Neural cell (in vitro differentiated cells): ENCODE measurements around the gene ALAS1. TPM values are rescaled to one million over a fixed set of nuclear protein-coding genes. Genes with fewer than 3 reads are reported as not detected.

Experiments used
- H2AFZ ChIP-seq: fragments of 200-600, 300-800 bp; sonication (generic), shearing (Covaris generic); 2 replicates; pipeline ENCODE4 v1.6.0; 2014; ENCODE audit warnings: low read depth, mild to moderate bottlenecking, antibody characterized with exemption, low read length, moderate library complexity
- H3F3A ChIP-seq: fragments of 200-600 bp; shearing (Covaris generic); 2 replicates; pipeline ENCODE4 v1.6.1; 2016; ENCODE audit warnings: mild to moderate bottlenecking, moderate library complexity, mixed read lengths, antibody characterized with exemption, low read length; ENCODE audit not compliant: insufficient read depth, poor library complexity, severe bottlenecking
- H3K27ac ChIP-seq: fragments of 200-600, 300-800 bp; sonication (generic), shearing (Covaris generic); 2 replicates; pipeline ENCODE4 v1.5.1; 2014; ENCODE audit warnings: mild to moderate bottlenecking, low read length, moderate library complexity
- H3K27me3 ChIP-seq: fragments of 300-800, 200-600 bp; sonication (generic), shearing (Covaris generic); 2 replicates; pipeline ENCODE4 v1.6.0; 2014; ENCODE audit warnings: mild to moderate bottlenecking, low read depth, low read length, moderate library complexity; ENCODE audit not compliant: insufficient read depth
- H3K36me3 ChIP-seq: fragments of 300-800, 200-600 bp; sonication (generic), shearing (Covaris generic); 2 replicates; pipeline ENCODE4 v1.5.1; 2014; ENCODE audit warnings: mild to moderate bottlenecking, antibody characterized with exemption, low read length, moderate library complexity; ENCODE audit not compliant: insufficient read depth
- H3K4me2 ChIP-seq: fragments of 300-800, 200-600 bp; sonication (generic), shearing (Covaris generic); 2 replicates; pipeline ENCODE4 v1.6.0; 2014; ENCODE audit warnings: mild to moderate bottlenecking, low read length
- H3K4me3 ChIP-seq: fragments of 300-800, 200-600 bp; sonication (generic), shearing (Covaris generic); 2 replicates; pipeline ENCODE4 v1.5.1; 2014; ENCODE audit warnings: mild to moderate bottlenecking, low read length, moderate library complexity
- H3K79me2 ChIP-seq: fragments of 200-600 bp; shearing (Covaris generic); replicated peaks from 2 replicates; pipeline ENCODE4 v1.6.0; 2014; ENCODE audit warnings: mild to moderate bottlenecking, low read length, moderate library complexity; ENCODE audit not compliant: insufficient read depth
- H3K9ac ChIP-seq: fragments of 300-800, 200-600 bp; sonication (generic), shearing (Covaris generic); 2 replicates; pipeline ENCODE4 v1.6.1; 2016; ENCODE audit warnings: mild to moderate bottlenecking, low read length, mixed read lengths
- H3K9me2 ChIP-seq: fragments of 200-600 bp; shearing (Covaris generic); 2 replicates; pipeline ENCODE4 v1.6.1; 2016; ENCODE audit warnings: mild to moderate bottlenecking, low read length, mixed read lengths; ENCODE audit not compliant: insufficient read depth
- H3K9me3 ChIP-seq: fragments of 200-600, 300-800 bp; sonication (generic), shearing (Covaris generic); 2 replicates; pipeline ENCODE4 v1.6.1; 2016; ENCODE audit warnings: mild to moderate bottlenecking, mixed run types, low read length, moderate library complexity, mixed read lengths
- H4K20me1 ChIP-seq: fragments of 200-600 bp; shearing (Covaris generic); 2 replicates; pipeline ENCODE4 v1.6.1; 2016; ENCODE audit warnings: mild to moderate bottlenecking, mixed run types; ENCODE audit not compliant: insufficient read depth
- CTCF ChIP-seq: fragments of 450-650 bp; IDR thresholded peaks from 2 replicates; pipeline ENCODE4 v1.5.1; 2014; ENCODE audit warnings: antibody characterized with exemption, mild to moderate bottlenecking, moderate library complexity; ENCODE audit not compliant: poor library complexity, severe bottlenecking
- EP300 ChIP-seq: fragments of 450-650 bp; conservative IDR thresholded peaks from 2 replicates; pipeline ENCODE4 v1.6.1; 2014; ENCODE audit warnings: antibody characterized with exemption, mild to moderate bottlenecking, moderate library complexity; ENCODE audit not compliant: poor library complexity, severe bottlenecking
- EZH2 ChIP-seq: fragments of 200-600, 300-800 bp; shearing (Covaris generic), sonication (generic); IDR thresholded peaks from 2 replicates; pipeline ENCODE4 v1.6.1; 2014; ENCODE audit warnings: antibody characterized with exemption, low read length, borderline replicate concordance, mild to moderate bottlenecking; ENCODE audit not compliant: insufficient read depth, poor library complexity, severe bottlenecking
- MXI1 ChIP-seq: fragments of 450-650 bp; conservative IDR thresholded peaks from 2 replicates; pipeline ENCODE4 v1.6.1; 2014; ENCODE audit warnings: antibody characterized with exemption, mild to moderate bottlenecking; ENCODE audit not compliant: poor library complexity, severe bottlenecking
- POLR2AphosphoS5 ChIP-seq: IDR thresholded peaks from 2 replicates; pipeline ENCODE4 v1.6.1; 2012
- RAD21 ChIP-seq: fragments of 450-650 bp; conservative IDR thresholded peaks from 2 replicates; pipeline ENCODE4 v1.6.1; 2014; ENCODE audit warnings: antibody characterized with exemption, mild to moderate bottlenecking, moderate library complexity
- REST ChIP-seq: IDR thresholded peaks from 2 replicates; pipeline ENCODE4 v1.6.1; 2012; ENCODE audit warnings: borderline replicate concordance
- SMC3 ChIP-seq: fragments of 450-650 bp; conservative IDR thresholded peaks from 2 replicates; pipeline ENCODE4 v1.6.1; 2014; ENCODE audit warnings: antibody characterized with exemption, mild to moderate bottlenecking, moderate library complexity; ENCODE audit not compliant: poor library complexity
- TAF1 ChIP-seq: IDR thresholded peaks from 2 replicates; pipeline ENCODE4 v1.6.1; 2012; ENCODE audit warnings: low read depth
- polyA plus RNA-seq: library from polyadenylated mRNA; depleted of rRNA; stranded (reverse); fragments of >200 nt; gene quantifications from 2 replicates; pipeline ENCODE4 v1.2.3, GENCODE V29; 2014

Gene ALAS1
- polyA plus RNA-seq, 1 donor from 2014 or later = 66.0 TPM

GRCh38 chr3:52171514-52172261, 26.3 kb upstream of the ALAS1 start:
- Histone ChIP-seq H3K27ac (no peak overlapping the region), H3K79me2 (no peaks in the 10 kb centered on the region), H3K9ac (no peak overlapping the region), H3K9me2 (no peaks in the 10 kb centered on the region), H3K4me2 (no peak overlapping the region), H3K36me3 (no peaks in the 10 kb centered on the region), H3K4me3 (no peak overlapping the region), H4K20me1 (no peaks in the 10 kb centered on the region), H3F3A (no peaks in the 10 kb centered on the region), H2AFZ (no peak overlapping the region), H3K9me3 (no peaks in the 10 kb centered on the region), H3K27me3 (no peaks in the 10 kb centered on the region)
- no peak for TF ChIP-seq EZH2
- TF ChIP-seq RAD21 = no peak
- TF ChIP-seq TAF1 = no peak

- Histone ChIP-seq H3K36me3 (no peaks in the 10 kb centered on the region), H3K9me3 (no peaks in the 10 kb centered on the region), H3K9ac (no peak overlapping the region), H3K27me3 (no peaks in the 10 kb centered on the region), H3K4me3 (no peak overlapping the region), H3K27ac (no peak overlapping the region), H3K9me2 (no peaks in the 10 kb centered on the region), H3K4me2 (no peak overlapping the region), H3F3A (no peaks in the 10 kb centered on the region), H2AFZ (no peak overlapping the region), H3K79me2 (no peaks in the 10 kb centered on the region), H4K20me1 (no peaks in the 10 kb centered on the region)
- TF ChIP-seq CTCF (no peak), EZH2 (no peak), EP300 (no peak), SMC3 (no peak), REST (no peak), POLR2AphosphoS5 (no peak), MXI1 (no peak), RAD21 (no peak), TAF1 (no peak)
These were observed 25.6 kb upstream of the ALAS1 start for GRCh38 chr3:52172262-52172757.
